Measurements from ENCODE around the gene GRM8. TPM values are rescaled to one million over a fixed set of nuclear protein-coding genes. Genes with fewer than 3 reads are reported as not detected.
"Not testable (repeated sequence)": the region's sequence is repeated elsewhere in the genome, so short reads cannot be mapped to it uniquely, and the experiment has no call there.

GRM8 gene
- total and polyA plus RNA-seq, 4 experiments from 2014 or later, result not detected

- H3K9me3 Mint-ChIP-seq; H3K27me3 ChIP-seq (ENCODE audit: insufficient read depth, low read length); H3K4me3 ChIP-seq (ENCODE audit: low read length in 2 of 2); H3K4me1 Mint-ChIP-seq; DNase-seq; H3K4me3 Mint-ChIP-seq; H3K27ac Mint-ChIP-seq; H3K27me3 Mint-ChIP-seq; H3K36me3 ChIP-seq (ENCODE audit: insufficient read depth, low read length); H3K36me3 Mint-ChIP-seq; H3K4me1 ChIP-seq (ENCODE audit: insufficient read depth, low read length); H3K27ac ChIP-seq (ENCODE audit: low read depth, low read length); intact Hi-C loops (cut with micrococcal nuclease); POLR2A ChIA-PET (ENCODE audit: partially characterized antibody); CTCF ChIA-PET (ENCODE audit: partially characterized antibody); H3K9me3 ChIP-seq (ENCODE audit: control insufficient read depth in 1 of 2, low read length in 2 of 2): not testable (repeated sequence)
Observed at GRCh38 chr7:126668762-126669161, 584.0 kb downstream of the GRM8 start.

DNA sequence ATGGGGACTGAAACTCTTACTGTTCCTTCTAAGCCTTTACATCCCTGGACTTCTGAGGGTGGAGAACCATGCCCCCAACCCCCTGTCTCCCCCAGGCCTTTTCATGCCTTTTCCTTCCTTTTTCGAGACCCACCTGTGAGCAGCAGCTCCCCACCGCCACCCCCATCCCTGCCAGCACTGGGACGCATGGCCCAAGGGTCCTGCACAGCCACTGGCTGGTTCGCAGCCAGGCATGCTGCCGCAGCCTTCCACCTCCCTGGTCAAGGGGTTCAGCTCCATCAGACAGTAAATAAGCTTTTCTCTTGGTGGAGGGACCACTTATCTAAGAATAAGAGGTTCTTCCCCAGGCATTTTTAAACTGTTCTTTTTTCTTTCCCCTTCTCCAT is 584.4 kb downstream of the GRM8 start:
- Histone ChIP-seq H3K9me3 (ENCODE audit: control insufficient read depth in 1 of 2, low read length in 2 of 2) (peaks cover 0 to 4% of the 10 kb centered on the region in 2 donors), H3K4me1 (ENCODE audit: insufficient read depth, low read length) (no peaks in the 10 kb centered on the region), H3K27ac (ENCODE audit: low read depth, low read length) (no peak overlapping the region), H3K4me3 (ENCODE audit: low read length in 2 of 2) (no peak overlapping the region), H3K27me3 (ENCODE audit: insufficient read depth, low read length) (no peaks in the 10 kb centered on the region), H3K36me3 (ENCODE audit: insufficient read depth, low read length) (no peaks in the 10 kb centered on the region)
- POLR2A ChIA-PET (ENCODE audit: partially characterized antibody), result no interaction called here
- Mint-ChIP-seq H3K4me3 (no peak overlapping the region), H3K27me3 (peaks cover 0 to 1% of the 10 kb centered on the region in 2 donors), H3K36me3 (no peaks in the 10 kb centered on the region), H3K9me3 (peaks cover 0 to 5% (median 2%) of the 10 kb centered on the region in 8 donors), H3K27ac (no peak overlapping the region), H3K4me1 (no peaks in the 10 kb centered on the region)
- CTCF ChIA-PET (ENCODE audit: partially characterized antibody), result no interaction called here
- no peak for DNase-seq
- intact Hi-C loops (cut with micrococcal nuclease), result no loop called here

GRCh38 chr7:126667742-126668366 is 584.9 kb downstream of the GRM8 start:
- intact Hi-C loops (cut with micrococcal nuclease), result no loop called here
- POLR2A ChIA-PET (ENCODE audit: partially characterized antibody), result no interaction called here
- no peak overlapping the region for H3K4me3 ChIP-seq (ENCODE audit: low read length in 2 of 2)
- H3K27ac ChIP-seq (ENCODE audit: low read depth, low read length), result no peak overlapping the region
- no peaks in the 10 kb centered on the region for H3K4me1 ChIP-seq (ENCODE audit: insufficient read depth, low read length)
- H3K27me3 Mint-ChIP-seq, result peaks cover 0 to 1% of the 10 kb centered on the region in 2 donors
- CTCF ChIA-PET (ENCODE audit: partially characterized antibody), result no interaction called here
- peaks cover 0 to 4% of the 10 kb centered on the region in 2 donors for H3K9me3 ChIP-seq (ENCODE audit: control insufficient read depth in 1 of 2, low read length in 2 of 2)
- no peak for DNase-seq
- H3K36me3 ChIP-seq (ENCODE audit: insufficient read depth, low read length), result no peaks in the 10 kb centered on the region
- no peaks in the 10 kb centered on the region for H3K4me1 Mint-ChIP-seq
- H3K27ac Mint-ChIP-seq, result no peak overlapping the region
- no peak overlapping the region for H3K4me3 Mint-ChIP-seq
- no peaks in the 10 kb centered on the region for H3K36me3 Mint-ChIP-seq
- H3K27me3 ChIP-seq (ENCODE audit: insufficient read depth, low read length), result no peaks in the 10 kb centered on the region
- peaks cover 0 to 5% (median 2%) of the 10 kb centered on the region in 8 donors for H3K9me3 Mint-ChIP-seq

- no peak overlapping the region for H3K27ac Mint-ChIP-seq
- intact Hi-C loops (cut with micrococcal nuclease), result no loop called here
- ChIA-PET CTCF (ENCODE audit: partially characterized antibody) (no interaction called here), POLR2A (ENCODE audit: partially characterized antibody) (no interaction called here)
- no peak overlapping the region for H3K4me3 Mint-ChIP-seq
- Histone ChIP-seq H3K4me1 (ENCODE audit: insufficient read depth, low read length) (no peaks in the 10 kb centered on the region), H3K4me3 (ENCODE audit: low read length in 2 of 2) (no peak overlapping the region), H3K36me3 (ENCODE audit: insufficient read depth, low read length) (no peaks in the 10 kb centered on the region), H3K27me3 (ENCODE audit: insufficient read depth, low read length) (no peaks in the 10 kb centered on the region), H3K9me3 (ENCODE audit: control insufficient read depth in 1 of 2, low read length in 2 of 2) (peaks cover 0 to 4% of the 10 kb centered on the region in 2 donors), H3K27ac (ENCODE audit: low read depth, low read length) (no peak overlapping the region)
- H3K9me3 Mint-ChIP-seq, result peaks cover 0 to 5% (median 0%) of the 10 kb centered on the region in 8 donors
- no peaks in the 10 kb centered on the region for H3K36me3 Mint-ChIP-seq
- DNase-seq, result no peak
- no peaks in the 10 kb centered on the region for H3K4me1 Mint-ChIP-seq
- peaks cover 0 to 3% of the 10 kb centered on the region in 2 donors for H3K27me3 Mint-ChIP-seq
Observed at GRCh38 chr7:126662856-126663255, 589.9 kb downstream of the GRM8 start.

DNA sequence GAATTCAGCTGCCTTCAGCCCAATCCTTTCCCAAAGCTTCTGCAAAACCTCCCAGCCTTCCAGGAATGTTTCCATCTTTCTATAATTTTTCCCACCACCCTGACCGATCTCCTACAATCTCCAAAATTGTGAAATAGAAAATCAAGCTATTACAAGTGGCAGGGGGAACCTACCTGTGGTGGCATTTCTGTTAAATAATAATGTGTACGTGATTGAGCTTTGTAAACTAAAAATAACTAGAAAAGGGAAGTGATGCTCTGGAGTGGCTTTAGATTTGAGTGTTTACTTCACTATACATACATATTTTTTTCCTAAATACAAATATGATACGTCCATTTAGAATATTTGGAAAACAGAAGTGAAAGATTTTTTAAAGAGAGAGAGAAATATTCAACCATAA is 593.6 kb downstream of the GRM8 start:
- Mint-ChIP-seq H3K9me3 (peaks cover 0 to 4% (median 0%) of the 10 kb centered on the region in 8 donors), H3K4me1 (no peaks in the 10 kb centered on the region), H3K27me3 (peaks cover 0 to 1% of the 10 kb centered on the region in 2 donors), H3K4me3 (no peak overlapping the region), H3K36me3 (no peaks in the 10 kb centered on the region), H3K27ac (no peak overlapping the region)
- H3K4me1 ChIP-seq (ENCODE audit: insufficient read depth, low read length), result no peaks in the 10 kb centered on the region
- DNase-seq, result no peak
- H3K9me3 ChIP-seq (ENCODE audit: control insufficient read depth in 1 of 2, low read length in 2 of 2), result no peaks in the 10 kb centered on the region
- H3K27ac ChIP-seq (ENCODE audit: low read depth, low read length), result no peak overlapping the region
- H3K4me3 ChIP-seq (ENCODE audit: low read length in 2 of 2), result no peak overlapping the region
- H3K27me3 ChIP-seq (ENCODE audit: insufficient read depth, low read length), result no peaks in the 10 kb centered on the region
- intact Hi-C loops (cut with micrococcal nuclease), result no loop called here
- POLR2A ChIA-PET (ENCODE audit: partially characterized antibody), result no interaction called here
- CTCF ChIA-PET (ENCODE audit: partially characterized antibody), result no interaction called here
- no peaks in the 10 kb centered on the region for H3K36me3 ChIP-seq (ENCODE audit: insufficient read depth, low read length)

GRCh38 chr7:126658684-126659083 is 594.1 kb downstream of the GRM8 start:
- Histone ChIP-seq H3K4me3 (ENCODE audit: low read length in 2 of 2) (no peak overlapping the region), H3K4me1 (ENCODE audit: insufficient read depth, low read length) (no peaks in the 10 kb centered on the region), H3K9me3 (ENCODE audit: control insufficient read depth in 1 of 2, low read length in 2 of 2) (no peaks in the 10 kb centered on the region), H3K27me3 (ENCODE audit: insufficient read depth, low read length) (no peaks in the 10 kb centered on the region), H3K36me3 (ENCODE audit: insufficient read depth, low read length) (no peaks in the 10 kb centered on the region), H3K27ac (ENCODE audit: low read depth, low read length) (no peak overlapping the region)
- POLR2A ChIA-PET (ENCODE audit: partially characterized antibody), result no interaction called here
- H3K27me3 Mint-ChIP-seq, result peaks cover 0 to 1% of the 10 kb centered on the region in 2 donors
- no peaks in the 10 kb centered on the region for H3K36me3 Mint-ChIP-seq
- intact Hi-C loops (cut with micrococcal nuclease), result no loop called here
- no peaks in the 10 kb centered on the region for H3K4me1 Mint-ChIP-seq
- peaks cover 0 to 3% (median 0%) of the 10 kb centered on the region in 8 donors for H3K9me3 Mint-ChIP-seq
- no peak overlapping the region for H3K4me3 Mint-ChIP-seq
- no peak overlapping the region for H3K27ac Mint-ChIP-seq
- CTCF ChIA-PET (ENCODE audit: partially characterized antibody), result no interaction called here
- no peak for DNase-seq

- ChIA-PET POLR2A (ENCODE audit: partially characterized antibody) (no interaction called here), CTCF (ENCODE audit: partially characterized antibody) (interaction anchor here (1.3 kb wide), 1 partner anchor 17 kb away, joined by 3 read pairs; no protein-coding TSS in a partner anchor)
- DNase-seq, result no peak
- Mint-ChIP-seq H3K4me1 (no peaks in the 10 kb centered on the region), H3K36me3 (no peaks in the 10 kb centered on the region), H3K4me3 (no peak overlapping the region), H3K27ac (no peak overlapping the region), H3K9me3 (peaks cover 0 to 3% (median 0%) of the 10 kb centered on the region in 8 donors), H3K27me3 (peaks cover 0 to 1% of the 10 kb centered on the region in 2 donors)
- Histone ChIP-seq H3K27me3 (ENCODE audit: insufficient read depth, low read length) (no peaks in the 10 kb centered on the region), H3K36me3 (ENCODE audit: insufficient read depth, low read length) (no peaks in the 10 kb centered on the region), H3K9me3 (ENCODE audit: control insufficient read depth in 1 of 2, low read length in 2 of 2) (no peaks in the 10 kb centered on the region), H3K4me3 (ENCODE audit: low read length in 2 of 2) (no peak overlapping the region), H3K4me1 (ENCODE audit: insufficient read depth, low read length) (no peaks in the 10 kb centered on the region), H3K27ac (ENCODE audit: low read depth, low read length) (no peak overlapping the region)
- intact Hi-C loops (cut with micrococcal nuclease), result no loop called here
Observed at GRCh38 chr7:126657599-126658358, 595.0 kb downstream of the GRM8 start.
